ENCODE results near the gene SUN5.

SUN5 gene

DNA sequence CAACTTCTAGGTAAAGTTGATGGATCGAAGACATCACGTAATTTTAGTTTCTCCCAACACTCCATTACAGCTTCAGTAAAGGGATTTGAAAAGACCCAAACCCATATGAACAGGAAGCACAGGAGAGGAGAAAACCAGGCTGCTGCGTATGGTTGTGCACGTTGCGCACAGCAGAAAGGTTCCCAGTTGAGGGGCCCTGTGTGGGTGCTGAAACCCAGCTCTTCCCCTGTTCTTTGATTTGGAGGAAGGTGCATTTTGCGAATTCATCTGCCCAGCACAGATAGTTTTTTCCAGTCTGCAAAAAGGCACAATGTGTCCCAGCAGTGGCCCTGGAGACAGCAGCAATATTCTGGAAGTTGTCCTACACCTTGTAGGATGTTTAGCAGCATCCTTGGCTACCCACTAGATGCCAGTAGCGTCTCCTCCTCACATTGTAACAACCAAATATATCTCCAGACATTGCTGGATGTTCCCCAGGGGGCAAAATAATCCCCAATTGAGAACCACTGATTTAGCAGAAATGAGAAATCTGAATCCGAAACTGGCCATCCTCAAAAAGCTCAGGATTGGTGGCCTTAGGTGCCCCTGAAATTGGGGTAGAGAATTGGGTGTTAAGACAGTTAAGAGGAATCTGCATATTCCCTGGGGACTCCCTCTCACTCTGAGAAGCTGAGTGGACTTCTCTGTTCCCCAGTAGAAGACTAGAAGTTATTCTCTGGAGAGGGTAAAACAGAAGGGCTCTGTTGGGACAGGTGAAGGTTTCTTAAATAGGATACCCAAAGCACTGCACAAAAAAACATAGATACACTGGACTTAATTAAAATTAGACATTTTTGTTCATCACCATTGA lies 12.2 kb downstream of the SUN5 start:
- no peak for DNase-seq

- no peak for DNase-seq
Measured at GRCh38 chr20:32991383-32991782, 12.8 kb downstream of the SUN5 start.

DNA sequence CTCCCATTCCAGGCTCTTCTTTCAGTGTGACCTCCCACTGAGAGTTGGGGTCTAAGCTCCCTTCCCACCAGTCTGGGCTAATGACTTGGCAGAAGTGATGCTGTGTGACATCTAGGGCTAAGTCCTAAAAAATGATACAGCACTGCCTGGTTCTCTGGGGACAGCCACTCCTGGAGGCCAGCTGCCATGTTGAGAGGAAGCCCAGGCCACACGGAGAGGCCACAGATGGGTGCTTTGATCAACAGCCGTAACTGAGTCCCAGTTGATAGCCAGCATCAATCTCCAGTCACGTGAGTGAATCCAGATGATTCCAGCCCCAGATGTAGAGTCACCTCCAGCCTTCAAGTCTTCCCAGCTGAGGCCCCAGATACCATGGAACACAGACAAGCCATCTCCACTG lies 13.8 kb downstream of the SUN5 start:
- no peak for DNase-seq

- DNase-seq: no peak
Measured at GRCh38 chr20:32989507-32990283, 14.5 kb downstream of the SUN5 start.

DNA sequence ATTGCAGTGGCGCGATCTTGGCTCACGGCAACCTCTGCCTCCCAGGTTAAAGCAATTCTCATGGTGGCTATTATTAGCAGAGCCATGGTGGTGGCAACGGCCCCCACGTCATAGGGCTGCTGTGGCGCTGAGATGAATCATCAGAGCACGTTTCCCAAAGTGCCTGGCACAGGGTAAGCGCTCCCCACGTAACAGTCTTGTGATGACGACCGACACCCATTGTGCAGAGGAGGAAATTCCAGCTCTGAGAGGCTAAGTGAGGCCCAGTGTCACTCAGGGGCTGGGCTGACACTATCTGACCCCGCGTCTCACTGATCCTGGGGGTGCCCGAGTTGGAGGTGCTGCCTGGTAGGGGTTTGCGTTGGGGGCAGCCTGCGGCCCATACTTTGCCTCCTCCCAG lies 16.2 kb downstream of the SUN5 start:
- DNase-seq: no peak

DNA sequence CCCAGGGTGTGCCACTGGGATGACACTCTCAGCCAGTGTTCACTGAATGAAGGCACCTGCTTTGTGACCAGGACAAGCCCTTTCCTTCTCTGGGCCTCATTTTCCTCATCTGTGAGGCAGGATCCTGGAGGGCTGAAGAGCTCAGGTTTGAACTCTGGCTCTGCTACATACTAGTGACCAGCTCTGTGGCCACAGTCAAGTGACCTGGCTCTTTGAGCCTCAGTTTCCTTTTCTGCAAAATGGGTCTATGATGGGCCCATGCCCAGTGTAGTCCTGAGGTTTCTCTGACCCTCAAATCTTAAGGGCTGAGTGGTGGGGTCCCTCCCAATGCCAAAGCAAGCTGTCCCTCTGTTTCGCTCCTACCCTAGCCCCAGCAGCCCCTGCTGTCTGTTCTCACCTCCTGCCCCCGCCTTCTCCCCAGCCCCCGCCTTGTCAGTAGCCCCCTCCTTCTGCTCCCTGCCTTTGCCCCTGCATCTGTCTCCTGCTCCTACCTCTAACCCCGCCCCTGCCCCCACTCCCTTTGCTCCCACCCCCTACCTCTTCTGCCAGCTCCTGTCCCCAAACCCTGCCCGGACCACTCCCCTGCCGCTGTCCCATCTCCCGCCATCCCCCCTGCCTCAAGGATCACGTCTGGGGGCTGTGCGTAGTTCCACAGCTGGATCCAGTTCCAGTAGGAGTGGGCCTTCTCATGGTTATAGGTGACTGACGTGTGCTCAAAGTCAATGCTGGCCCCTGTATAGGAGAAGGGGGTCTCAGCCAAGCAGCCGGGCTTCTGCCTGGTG lies 17.0 kb downstream of the SUN5 start:
- no peak for DNase-seq

GRCh38 chr20:32986331-32986966 lies 17.8 kb downstream of the SUN5 start:
- DNase-seq: no peak

DNA sequence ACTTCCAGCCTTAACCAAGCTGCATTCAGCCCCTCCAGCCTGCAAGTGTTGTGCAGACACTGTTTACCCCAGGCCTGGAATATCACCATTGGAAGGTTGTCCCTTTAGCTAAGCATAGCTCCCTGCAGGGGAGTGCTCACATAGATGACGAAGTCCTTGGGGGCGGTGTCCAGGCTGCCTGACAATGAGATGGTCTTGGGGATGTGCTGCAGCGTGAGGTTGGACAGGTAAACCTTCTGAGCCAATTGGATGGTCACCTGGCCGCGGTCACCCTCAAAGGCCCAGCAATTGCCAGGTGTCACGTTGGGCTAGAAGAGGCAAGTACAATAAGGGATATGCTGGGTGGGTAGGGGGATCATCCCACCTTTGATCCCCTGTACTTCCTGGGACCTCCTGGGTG lies 18.6 kb downstream of the SUN5 start:
- DNase-seq: no peak

DNA sequence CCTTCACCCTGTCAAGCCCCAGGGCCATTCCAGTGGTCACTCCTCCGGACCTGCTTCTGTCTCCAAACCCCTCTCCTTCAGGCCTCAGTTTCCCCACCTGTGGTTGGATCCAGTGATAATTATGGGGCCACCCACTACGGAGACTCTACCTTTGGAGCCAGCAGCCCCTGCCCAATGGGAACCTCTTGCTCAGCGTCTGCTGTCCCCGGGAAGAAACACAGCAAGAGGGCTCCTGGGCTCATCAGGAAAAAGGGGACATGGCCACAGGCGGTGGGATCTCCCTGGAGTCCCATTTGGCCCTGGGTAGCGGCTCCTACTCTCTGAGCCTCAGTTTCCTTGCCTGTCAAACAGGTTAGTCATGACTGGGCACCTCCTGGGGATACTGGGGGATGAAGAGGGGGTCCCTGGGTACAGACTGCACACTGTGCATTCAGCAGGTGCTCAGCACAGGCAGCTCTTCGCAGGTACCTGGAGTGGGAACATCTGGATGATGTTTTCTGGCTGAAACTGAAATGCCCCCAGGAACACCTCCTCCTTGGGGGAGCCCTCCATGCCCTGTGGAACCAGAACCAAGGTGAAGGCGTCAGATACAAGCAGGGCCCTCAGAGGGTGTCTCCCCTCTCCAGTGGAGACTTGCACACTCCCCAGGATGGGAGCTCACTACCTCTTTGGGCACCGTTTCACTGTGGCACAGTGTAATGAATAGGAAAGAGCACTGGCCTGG lies 19.4 kb downstream of the SUN5 start:
- no peak for DNase-seq

DNA sequence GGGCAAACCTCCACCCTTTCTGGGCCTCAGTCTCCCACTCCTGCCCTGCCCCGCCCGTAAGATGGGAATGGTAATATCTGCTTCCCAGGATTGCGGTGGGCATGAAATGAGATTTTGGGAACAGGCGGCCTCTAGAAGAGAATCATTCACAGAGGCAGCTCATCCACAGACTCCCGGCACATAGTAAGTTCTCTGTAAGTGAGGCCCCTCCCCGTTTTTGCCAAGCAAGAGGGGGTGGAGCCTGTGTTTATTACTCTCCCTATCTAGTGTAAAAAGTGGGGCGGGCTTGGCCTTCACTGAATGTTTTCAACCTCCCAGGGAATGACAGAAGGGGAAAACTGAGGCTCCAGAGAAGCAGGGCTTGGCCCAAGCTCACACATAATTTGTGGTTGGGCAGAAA lies 20.0 kb downstream of the SUN5 start:
- DNase-seq: no peak

GRCh38 chr20:32983459-32984112 lies 20.6 kb downstream of the SUN5 start:
- no peak for DNase-seq

DNA sequence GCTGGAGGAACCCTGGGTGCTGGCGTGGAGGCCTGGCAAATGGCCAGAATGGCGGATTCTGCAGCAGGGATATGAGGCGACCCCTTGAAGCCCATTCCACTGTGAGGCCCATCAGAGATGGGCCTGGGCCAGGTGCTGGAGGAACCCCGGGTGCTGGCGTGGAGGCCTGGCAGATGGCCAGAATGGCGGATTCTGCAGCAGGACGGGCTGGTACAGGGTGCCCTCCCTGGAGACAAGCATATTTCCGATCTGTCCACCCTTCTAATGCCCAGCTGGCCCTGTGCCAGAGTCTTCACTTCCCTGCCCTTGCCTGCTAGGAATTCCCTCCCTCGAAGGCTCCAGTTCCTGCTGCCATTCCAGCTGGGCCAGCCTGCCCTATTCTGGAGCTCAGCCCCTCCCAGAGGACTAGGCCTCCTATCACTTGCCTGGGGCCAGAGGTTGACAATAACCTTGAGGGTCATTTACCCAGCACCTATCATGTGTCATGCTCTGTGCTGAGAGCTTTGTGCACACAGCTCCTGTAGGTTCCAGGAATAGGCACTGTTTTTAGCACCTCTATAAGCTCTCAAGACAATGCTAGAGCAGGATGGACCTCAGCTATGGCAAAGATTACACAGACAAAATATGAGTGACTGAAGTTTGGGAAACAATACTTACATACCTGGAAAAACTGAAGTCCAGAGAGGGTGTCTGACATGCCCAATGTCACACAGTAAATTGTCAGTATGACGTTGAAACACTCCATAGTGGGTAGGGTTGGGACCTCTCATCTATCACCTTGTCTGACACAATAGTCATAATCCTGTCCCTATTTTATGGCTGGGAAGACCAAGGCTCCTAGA lies 21.4 kb downstream of the SUN5 start:
- DNase-seq: no peak

DNA sequence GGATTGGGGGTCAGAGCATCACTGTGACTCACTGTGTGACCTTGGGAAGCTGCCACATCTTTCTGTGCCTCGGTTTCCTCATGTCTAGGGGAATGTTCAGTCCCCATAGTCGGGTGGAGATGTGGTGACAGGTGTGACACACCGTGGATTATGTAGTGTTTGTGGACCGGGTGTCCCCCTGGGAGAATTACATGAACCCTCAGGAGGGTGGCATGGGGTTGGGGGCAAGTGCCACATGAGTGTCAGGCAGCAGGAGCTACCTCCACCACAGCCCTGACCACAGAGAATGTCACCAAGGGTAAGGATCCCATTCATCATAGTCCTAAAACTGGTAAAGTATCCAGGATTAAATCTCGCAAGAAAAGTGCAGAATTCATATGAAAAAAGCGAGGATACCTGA lies 23.2 kb downstream of the SUN5 start:
- no peak for DNase-seq

DNA sequence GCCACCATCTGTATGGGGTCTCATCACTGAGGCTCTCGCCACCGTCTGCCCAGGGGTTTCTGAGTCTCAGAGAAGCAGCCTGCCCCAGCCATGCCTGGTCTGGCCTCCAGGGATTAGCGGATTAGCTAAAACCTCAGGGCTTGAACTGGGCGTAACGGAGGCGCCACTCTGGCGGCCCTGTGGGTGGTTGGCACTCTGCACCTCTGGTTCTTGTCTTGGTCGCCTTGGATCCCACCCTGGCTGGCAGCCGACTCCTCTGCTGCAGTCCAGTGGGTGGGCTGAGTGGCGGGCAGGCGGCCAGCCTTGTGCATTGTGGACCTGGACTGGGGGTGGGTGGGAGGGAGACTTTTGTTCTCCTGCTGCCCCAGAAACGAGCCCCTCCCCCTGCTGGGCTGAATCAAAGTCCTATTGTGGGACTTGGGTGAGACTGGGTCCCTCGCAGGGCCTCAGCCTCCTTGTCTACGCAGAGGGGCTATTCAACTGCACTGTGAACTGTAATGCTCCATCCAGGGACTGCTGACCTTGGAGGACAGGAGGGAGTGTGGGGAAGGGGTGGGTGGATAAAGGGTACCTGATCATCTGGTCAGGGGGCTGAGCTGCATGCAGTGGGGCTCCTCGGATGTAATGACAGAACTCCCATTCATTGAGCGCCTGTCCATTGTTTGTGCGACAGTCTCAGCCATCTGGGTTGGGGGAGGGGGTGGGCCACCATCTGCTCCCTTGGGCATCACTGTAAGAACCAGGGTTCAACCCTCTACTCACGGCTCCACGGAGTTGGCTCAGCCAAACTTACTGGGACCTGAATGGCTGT lies 23.9 kb downstream of the SUN5 start:
- DNase-seq: no peak

DNA sequence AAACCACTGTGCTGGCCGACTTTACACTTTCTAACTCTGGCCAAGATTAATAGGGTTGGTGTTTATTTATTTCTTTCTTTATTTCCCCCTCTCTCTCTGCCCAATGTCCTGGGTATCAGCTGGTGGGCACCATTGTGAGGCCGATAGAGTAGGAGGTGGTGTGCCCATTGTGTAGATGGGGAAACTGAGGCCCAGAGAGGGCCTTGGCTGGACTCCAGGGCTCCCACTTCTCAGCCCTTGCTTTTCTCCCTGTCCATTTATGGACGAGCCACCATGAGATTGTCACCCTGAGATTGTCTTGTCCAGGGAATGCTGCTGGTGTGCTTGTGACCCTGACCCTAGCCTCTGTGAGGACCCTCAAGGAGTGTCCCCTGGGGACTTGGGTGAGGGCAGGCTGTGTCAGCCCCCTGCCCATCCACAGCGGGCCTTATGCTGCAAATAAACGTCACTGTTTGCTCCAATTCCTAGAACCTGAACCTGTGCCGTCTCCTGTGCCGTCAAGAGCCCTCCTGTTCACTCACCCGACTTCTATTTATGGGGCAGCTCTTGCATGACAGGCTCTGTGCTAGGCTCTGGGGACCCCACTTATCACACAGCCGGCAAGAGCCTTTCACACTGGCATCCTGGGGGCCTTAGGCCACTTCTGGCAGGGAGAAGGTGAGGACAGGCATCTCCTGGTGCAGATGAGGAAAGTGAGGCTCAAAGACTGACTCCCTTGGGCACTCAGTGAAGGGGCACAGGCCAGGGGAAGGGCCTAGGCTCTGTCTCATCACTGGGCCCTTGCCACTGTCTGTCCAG lies 24.8 kb downstream of the SUN5 start:
- DNase-seq: no peak

- DNase-seq: no peak
Measured at GRCh38 chr20:32978009-32978335, 26.3 kb downstream of the SUN5 start.

- peak; percentile 50 for DNase-seq
Measured at GRCh38 chr20:32977281-32978008, 26.8 kb downstream of the SUN5 start.

- peak; percentile 48 for DNase-seq
Measured at GRCh38 chr20:32976746-32977145, 27.5 kb downstream of the SUN5 start.

All from islet precursor cell (in vitro differentiated cells).